ENCODE data around the gene KIF19. TPM values are rescaled to one million over a fixed set of nuclear protein-coding genes. Genes with fewer than 3 reads are reported as not detected.

Gene KIF19
- total RNA-seq, 4 donors from 2014 or later = 1.4 to 4.4 (median 1.8) TPM

DNA sequence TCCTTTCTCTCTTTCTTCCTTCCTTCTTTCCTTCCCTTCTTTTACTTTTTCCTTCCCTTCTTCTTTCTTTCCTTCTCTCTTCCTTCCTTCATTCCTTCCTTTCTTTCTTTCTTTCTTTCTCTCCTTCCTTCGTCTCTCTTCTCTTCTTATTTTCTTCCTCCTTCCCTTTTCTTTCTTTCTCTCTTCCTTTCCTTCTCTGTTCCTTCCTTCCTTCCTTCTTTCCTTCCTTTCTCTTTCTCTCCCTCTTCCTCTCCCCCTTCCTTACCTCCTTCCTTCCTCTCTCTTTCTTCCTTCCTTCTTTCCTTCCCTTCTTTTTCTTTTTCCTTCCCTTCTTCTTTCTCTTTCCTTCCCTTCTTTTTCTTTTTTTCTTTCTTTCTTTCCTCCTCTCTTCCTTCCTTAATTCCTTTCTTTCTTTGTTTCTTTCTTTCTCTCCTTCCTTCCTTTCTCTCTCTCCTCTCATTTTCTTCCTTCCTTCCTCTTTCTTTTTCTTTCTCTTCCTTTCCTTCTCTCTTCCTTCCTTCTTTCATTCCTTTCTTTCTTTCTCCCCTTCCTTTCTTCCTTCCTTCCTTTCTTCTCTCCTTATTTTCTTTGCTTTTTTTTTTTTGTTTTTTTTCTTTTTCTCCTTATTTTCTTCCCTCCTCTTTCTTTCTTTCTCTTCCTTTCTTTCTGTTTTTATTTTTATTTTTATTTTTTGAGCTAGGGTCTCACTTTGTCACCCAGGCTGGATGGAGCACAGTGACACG is 64.1 kb downstream of the KIF19 start:
- intact Hi-C loops (cut with DNase I; ENCODE audit: low total_unique reads) = no loop called here
- in situ Hi-C loops (cut with MboI; ENCODE audit: low pct_ligation_motif_present in 1 of 4, low pct_unique_long_range_greater_than_20kb in 1 of 4, low sequenced_read_pairs in 3 of 4) = no loop called here
- Histone ChIP-seq H3K27ac (no peak overlapping the region), H3K27me3 (no peaks in the 10 kb centered on the region), H3K4me3 (no peak overlapping the region), H3K36me3 (no peaks in the 10 kb centered on the region), H3K4me1 (peaks cover 0 to 6% (median 5%) of the 10 kb centered on the region in 4 donors), H3K9me3 (no peaks in the 10 kb centered on the region)
- 63 to 72% methylated on average over 1 to 2 of the region's 2 CpGs for WGBS, 2 donors (ENCODE audit: low coverage in 1 of 2)
- DNase-seq = no peak
- TF ChIP-seq CTCF (IDR thresholded peaks at IDR 0.05) = no peak
- TF ChIP-seq EP300 (IDR thresholded peaks at IDR 0.05; ENCODE audit: low read depth) = no peak
- TF ChIP-seq POLR2A (IDR thresholded peaks at IDR 0.05) = no peak
- no peak for TF ChIP-seq POLR2AphosphoS5 (IDR thresholded peaks at IDR 0.05)

DNA sequence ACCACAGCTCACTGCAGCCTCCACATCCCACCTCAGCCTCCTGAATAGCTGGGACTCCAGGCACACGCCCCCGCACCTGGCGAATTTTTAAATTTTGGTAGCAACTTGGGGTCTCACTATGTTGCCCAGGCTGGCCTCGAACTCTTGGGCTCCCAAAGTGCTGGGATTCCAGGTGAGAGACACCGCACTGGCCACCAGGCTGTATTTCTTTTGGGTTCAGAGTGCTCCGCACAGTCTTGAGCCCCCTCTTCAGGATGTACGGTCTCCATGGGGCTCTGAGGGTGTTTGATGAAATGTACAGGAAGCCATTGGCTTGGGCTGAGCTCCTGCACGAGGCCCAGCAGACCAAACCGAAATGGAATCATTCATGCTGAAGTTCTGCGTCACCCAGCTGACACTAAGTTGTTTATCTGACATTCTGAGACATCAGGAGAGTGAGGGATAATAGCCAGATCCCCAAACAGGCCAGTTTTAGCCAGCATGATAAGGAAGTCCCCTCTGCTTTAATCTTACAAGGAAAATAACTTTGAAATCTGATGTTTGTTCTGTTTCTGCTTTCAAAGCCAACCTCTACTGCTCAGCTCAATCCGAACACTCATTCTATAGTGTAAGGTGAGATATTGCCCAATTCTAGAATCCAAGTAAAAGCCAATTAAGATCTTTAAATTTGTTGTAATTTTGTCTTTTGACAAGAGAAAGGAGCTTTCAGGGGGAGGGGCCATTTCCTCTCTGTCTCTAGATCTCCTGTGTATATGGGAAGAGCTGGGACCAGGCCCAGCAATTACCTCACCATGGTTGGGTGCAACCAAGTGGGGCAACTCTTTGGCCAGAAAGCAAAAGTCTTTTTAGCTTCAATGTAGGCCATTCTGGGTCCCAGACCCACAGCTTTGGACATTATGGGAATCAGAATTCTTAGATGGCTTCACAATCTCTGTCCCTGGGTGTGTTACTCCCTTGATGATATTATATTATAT is 64.9 kb downstream of the KIF19 start:
- in situ Hi-C loops (cut with MboI; ENCODE audit: low pct_ligation_motif_present in 1 of 4, low pct_unique_long_range_greater_than_20kb in 1 of 4, low sequenced_read_pairs in 3 of 4) = no loop called here
- Histone ChIP-seq H3K4me1 (peaks cover 0 to 9% (median 5%) of the 10 kb centered on the region in 4 donors), H3K27me3 (no peaks in the 10 kb centered on the region), H3K36me3 (no peaks in the 10 kb centered on the region), H3K9me3 (no peaks in the 10 kb centered on the region), H3K27ac (no peak overlapping the region), H3K4me3 (no peak overlapping the region)
- TF ChIP-seq EP300 (IDR thresholded peaks at IDR 0.05; ENCODE audit: low read depth) = no peak
- no peak for TF ChIP-seq POLR2A (IDR thresholded peaks at IDR 0.05)
- no peak for TF ChIP-seq CTCF (IDR thresholded peaks at IDR 0.05)
- TF ChIP-seq POLR2AphosphoS5 (IDR thresholded peaks at IDR 0.05) = no peak
- WGBS, 2 donors (ENCODE audit: low coverage in 1 of 2) = 77% methylated on average over 11 of the region's 11 CpGs; no CpG with 5 or more reads in 1 of the 2 donors
- DNase-seq = no peak
- intact Hi-C loops (cut with DNase I; ENCODE audit: low total_unique reads) = no loop called here

DNA sequence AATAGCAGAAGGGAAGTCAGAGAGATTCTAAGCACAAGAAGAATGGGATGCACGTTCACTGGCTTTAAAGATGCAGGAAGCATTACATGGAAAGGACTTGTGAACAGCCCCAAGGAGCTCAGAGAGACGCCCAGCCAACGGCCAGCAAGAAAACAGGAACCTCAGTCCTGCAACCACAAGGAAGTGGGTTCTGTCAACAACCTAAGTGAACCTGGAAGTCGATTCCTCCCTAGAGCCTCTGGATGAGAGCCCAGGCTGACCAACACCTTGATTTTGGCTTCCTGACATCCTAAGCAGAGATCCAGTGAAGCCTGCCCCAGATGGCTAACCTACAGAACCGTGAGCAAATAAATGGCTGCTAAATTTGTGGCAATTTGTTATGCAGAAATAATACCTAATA is 65.7 kb downstream of the KIF19 start:
- 66% methylated on average over 5 of the region's 5 CpGs; no CpG with 5 or more reads in 1 of the 2 donors for WGBS, 2 donors (ENCODE audit: low coverage in 1 of 2)
- no peaks in the 10 kb centered on the region for H3K27me3 ChIP-seq
- no peak for DNase-seq
- no peaks in the 10 kb centered on the region for H3K9me3 ChIP-seq
- intact Hi-C loops (cut with DNase I; ENCODE audit: low total_unique reads) = no loop called here
- TF ChIP-seq CTCF (IDR thresholded peaks at IDR 0.05) (no peak), EP300 (IDR thresholded peaks at IDR 0.05; ENCODE audit: low read depth) (no peak), POLR2AphosphoS5 (IDR thresholded peaks at IDR 0.05) (no peak), POLR2A (IDR thresholded peaks at IDR 0.05) (no peak)
- peaks cover 0 to 9% (median 5%) of the 10 kb centered on the region in 4 donors for H3K4me1 ChIP-seq
- in situ Hi-C loops (cut with MboI; ENCODE audit: low pct_ligation_motif_present in 1 of 4, low pct_unique_long_range_greater_than_20kb in 1 of 4, low sequenced_read_pairs in 3 of 4) = no loop called here
- no peak overlapping the region for H3K4me3 ChIP-seq
- no peaks in the 10 kb centered on the region for H3K36me3 ChIP-seq
- H3K27ac ChIP-seq = no peak overlapping the region

GRCh38 chr17:74392848-74393247 is 66.8 kb downstream of the KIF19 start:
- intact Hi-C loops (cut with DNase I; ENCODE audit: low total_unique reads) = no loop called here
- Histone ChIP-seq H3K27ac (no peak overlapping the region), H3K27me3 (no peaks in the 10 kb centered on the region), H3K4me3 (no peak overlapping the region), H3K36me3 (no peaks in the 10 kb centered on the region), H3K4me1 (peaks cover 0 to 7% (median 0%) of the 10 kb centered on the region in 4 donors), H3K9me3 (no peaks in the 10 kb centered on the region)
- 50 to 73% methylated on average over 1 to 5 of the region's 5 CpGs for WGBS, 2 donors (ENCODE audit: low coverage in 1 of 2)
- TF ChIP-seq EP300 (IDR thresholded peaks at IDR 0.05; ENCODE audit: low read depth) (no peak), POLR2AphosphoS5 (IDR thresholded peaks at IDR 0.05) (no peak), POLR2A (IDR thresholded peaks at IDR 0.05) (no peak), CTCF (IDR thresholded peaks at IDR 0.05) (no peak)
- in situ Hi-C loops (cut with MboI; ENCODE audit: low pct_ligation_motif_present in 1 of 4, low pct_unique_long_range_greater_than_20kb in 1 of 4, low sequenced_read_pairs in 3 of 4) = no loop called here
- no peak for DNase-seq
